ENCODE data around the gene NFKBIA.

The NFKBIA gene

DNA sequence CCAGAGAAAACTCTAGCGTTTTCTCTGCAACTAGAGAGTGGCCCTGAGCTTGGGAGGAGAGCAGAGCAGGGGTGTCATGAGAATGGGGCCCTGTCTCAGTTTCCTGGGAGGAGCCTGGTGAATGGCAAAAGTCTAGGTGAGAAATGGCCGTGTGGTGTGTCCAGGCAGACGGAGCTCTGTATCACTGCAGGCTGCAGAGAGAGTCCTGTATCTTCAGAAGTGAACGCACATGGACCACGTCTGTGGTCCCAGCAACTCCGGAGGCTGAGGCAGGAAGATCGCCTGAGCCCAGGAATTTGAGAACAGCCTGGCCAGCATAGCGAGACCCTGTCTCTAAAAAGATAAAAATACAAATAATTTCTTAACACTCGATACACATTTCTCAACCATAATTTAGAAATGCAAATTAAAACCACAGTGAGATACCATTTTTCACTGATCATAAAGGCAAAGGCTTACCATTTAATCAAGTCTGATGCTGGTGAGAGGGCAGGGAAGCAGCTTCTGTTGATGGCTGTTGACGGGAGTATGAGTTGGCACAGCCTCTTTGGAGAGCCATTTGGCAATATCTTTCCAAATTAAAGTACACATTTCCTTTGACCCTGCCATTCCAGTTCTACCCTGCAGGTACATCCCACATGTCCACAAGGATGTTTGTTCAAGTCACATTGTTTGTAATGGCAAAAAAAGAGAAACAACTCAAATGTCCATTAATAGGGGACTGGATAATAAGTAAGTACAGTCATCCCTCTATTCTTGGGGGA, 51.0 kb downstream of the NFKBIA start:
- H3K27ac ChIP-seq: no peak overlapping the region
- TF ChIP-seq, protein P1, sequence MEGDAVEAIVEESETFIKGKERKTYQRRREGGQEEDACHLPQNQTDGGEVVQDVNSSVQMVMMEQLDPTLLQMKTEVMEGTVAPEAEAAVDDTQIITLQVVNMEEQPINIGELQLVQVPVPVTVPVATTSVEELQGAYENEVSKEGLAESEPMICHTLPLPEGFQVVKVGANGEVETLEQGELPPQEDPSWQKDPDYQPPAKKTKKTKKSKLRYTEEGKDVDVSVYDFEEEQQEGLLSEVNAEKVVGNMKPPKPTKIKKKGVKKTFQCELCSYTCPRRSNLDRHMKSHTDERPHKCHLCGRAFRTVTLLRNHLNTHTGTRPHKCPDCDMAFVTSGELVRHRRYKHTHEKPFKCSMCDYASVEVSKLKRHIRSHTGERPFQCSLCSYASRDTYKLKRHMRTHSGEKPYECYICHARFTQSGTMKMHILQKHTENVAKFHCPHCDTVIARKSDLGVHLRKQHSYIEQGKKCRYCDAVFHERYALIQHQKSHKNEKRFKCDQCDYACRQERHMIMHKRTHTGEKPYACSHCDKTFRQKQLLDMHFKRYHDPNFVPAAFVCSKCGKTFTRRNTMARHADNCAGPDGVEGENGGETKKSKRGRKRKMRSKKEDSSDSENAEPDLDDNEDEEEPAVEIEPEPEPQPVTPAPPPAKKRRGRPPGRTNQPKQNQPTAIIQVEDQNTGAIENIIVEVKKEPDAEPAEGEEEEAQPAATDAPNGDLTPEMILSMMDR (IDR thresholded peaks at IDR 0.05): no peak
- H3K36me3 ChIP-seq: no peaks in the 10 kb centered on the region
- no peak for DNase-seq
- intact Hi-C loops (cut with DNase I; ENCODE audit: low total_unique reads): no loop called here
- no peaks in the 10 kb centered on the region for H3K9me3 ChIP-seq
- no peak overlapping the region for H3K4me3 ChIP-seq
- H3K4me1 ChIP-seq: peaks cover 0 to 10% (median 0%) of the 10 kb centered on the region in 4 donors
- no peaks in the 10 kb centered on the region for H3K27me3 ChIP-seq

DNA sequence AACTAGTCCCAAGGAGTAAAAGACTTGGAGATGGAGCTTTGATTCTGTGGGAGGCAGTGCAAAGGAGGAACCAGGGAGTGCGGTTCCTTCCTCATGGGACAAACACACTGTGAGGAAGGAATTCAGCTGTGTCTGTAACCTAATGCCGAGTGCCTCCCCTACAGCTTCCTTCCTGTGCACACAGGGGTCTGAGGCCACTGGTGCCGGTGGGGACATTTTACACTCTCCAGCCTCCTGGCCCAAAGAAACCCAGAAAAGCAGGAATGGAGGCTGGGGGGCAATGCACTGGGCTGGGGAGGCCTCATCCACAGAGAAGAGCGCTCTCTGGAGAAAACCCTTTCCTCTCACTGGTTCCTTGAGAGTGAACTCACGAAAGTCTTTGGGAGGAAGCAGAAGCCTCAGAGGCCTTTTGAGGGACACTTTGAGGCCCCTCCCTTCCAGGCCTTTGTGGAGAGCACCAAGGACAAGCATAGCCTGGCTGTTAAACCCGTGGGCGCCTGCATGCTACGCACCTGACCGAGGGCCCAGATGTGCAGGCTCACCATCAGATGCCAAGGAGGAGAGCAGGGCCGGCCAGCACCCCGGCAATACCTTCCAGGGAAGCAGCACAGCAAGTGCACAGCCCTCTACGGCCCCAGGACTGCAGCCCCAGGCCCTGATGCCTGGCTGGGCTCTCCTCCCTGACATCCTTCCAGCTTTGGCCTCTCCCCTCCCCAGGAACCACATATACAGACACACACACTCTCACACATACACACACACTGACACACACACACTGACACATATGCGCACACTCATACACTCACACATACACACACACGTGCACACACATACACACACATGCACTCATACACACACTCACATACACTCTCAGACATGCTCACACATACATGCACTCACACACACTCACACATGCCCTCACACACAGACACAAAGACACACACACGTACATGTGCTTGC, 52.0 kb downstream of the NFKBIA start:
- Histone ChIP-seq H3K27ac (no peak overlapping the region), H3K4me3 (no peak overlapping the region), H3K36me3 (no peaks in the 10 kb centered on the region), H3K9me3 (no peaks in the 10 kb centered on the region), H3K4me1 (peaks cover 0 to 10% (median 0%) of the 10 kb centered on the region in 4 donors), H3K27me3 (no peaks in the 10 kb centered on the region)
- no peak for DNase-seq
- TF ChIP-seq, protein P1 (IDR thresholded peaks at IDR 0.05): no peak
- intact Hi-C loops (cut with DNase I; ENCODE audit: low total_unique reads): no loop called here

DNA sequence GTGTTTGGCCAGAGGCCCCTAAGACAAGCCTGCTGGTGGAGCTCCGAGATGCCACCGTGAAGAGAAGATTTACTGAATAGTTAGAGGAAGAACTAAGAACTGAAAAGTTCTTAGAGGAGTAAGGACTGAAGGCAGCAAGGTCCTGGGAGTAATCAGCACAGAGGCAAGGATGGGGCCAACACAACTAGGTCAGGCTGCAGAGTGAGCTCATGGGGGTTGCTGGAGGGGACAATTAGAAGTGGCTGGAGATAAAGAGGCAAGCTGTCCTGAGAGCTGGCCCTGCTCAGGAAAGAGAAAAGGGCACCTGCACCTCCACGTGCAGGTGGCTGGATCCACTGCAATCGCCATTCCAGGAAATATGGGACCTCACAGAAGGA, 52.7 kb downstream of the NFKBIA start:
- no peak overlapping the region for H3K27ac ChIP-seq
- intact Hi-C loops (cut with DNase I; ENCODE audit: low total_unique reads): no loop called here
- no peak for DNase-seq
- no peaks in the 10 kb centered on the region for H3K27me3 ChIP-seq
- peaks cover 0 to 10% (median 0%) of the 10 kb centered on the region in 4 donors for H3K4me1 ChIP-seq
- no peaks in the 10 kb centered on the region for H3K9me3 ChIP-seq
- TF ChIP-seq, protein P1 (IDR thresholded peaks at IDR 0.05): no peak
- no peak overlapping the region for H3K4me3 ChIP-seq
- no peaks in the 10 kb centered on the region for H3K36me3 ChIP-seq

All from tibial artery (tissue), 4 donors.